Stimulated activated naive CD8-positive, alpha-beta T cell treated with anti-CD3 and anti-CD28 coated beads, Interleukin-15, amount 100 ng/mL, for 72 hours (primary cell): Measurements from ENCODE around the gene TRPM6.
A peak's percentile ranks its signal among the peaks of the same experiment; 100 is the strongest.
"Not testable (repeated sequence)": the region's sequence is repeated elsewhere in the genome, so short reads cannot be mapped to it uniquely, and the experiment has no call there.

Source experiments
- ATAC-seq: fragments of 150-1000 bp; cut with Tn5 transposase; 2 replicates; pipeline ENCODE4 v1.10.0; 2021; ENCODE audit warnings: mild to moderate bottlenecking, moderate library complexity
- DNase-seq, 2 donors: peaks; one replicate each; pipeline ENCODE4 v3.0.0; 2021 to 2022
- H3K27ac Mint-ChIP-seq, 2 donors: one replicate each; pipeline ENCODE4 v1.8.0; 2022; ENCODE audit warnings: mild to moderate bottlenecking in 2 of 2, mixed read lengths in 2 of 2, moderate library complexity in 2 of 2
- H3K27me3 Mint-ChIP-seq: one replicate; pipeline ENCODE4 v1.8.0; 2022; ENCODE audit warnings: mixed read lengths
- H3K4me1 Mint-ChIP-seq: one replicate; pipeline ENCODE4 v1.8.0; 2022; ENCODE audit warnings: mild to moderate bottlenecking, mixed read lengths
- H3K4me3 Mint-ChIP-seq, 2 donors: one replicate each; pipeline ENCODE4 v1.8.0; 2022; ENCODE audit warnings: mild to moderate bottlenecking in 2 of 2, mixed read lengths in 2 of 2, moderate library complexity in 1 of 2
- H3K9me3 Mint-ChIP-seq, 2 donors: one replicate each; pipeline ENCODE4 v1.8.0; 2022; ENCODE audit warnings: mixed read lengths in 2 of 2

Gene TRPM6

GRCh38 chr9:74865177-74865576, 22.5 kb downstream of the TRPM6 start:
- H3K4me1 Mint-ChIP-seq: no peaks in the 10 kb centered on the region
- H3K9me3 Mint-ChIP-seq: no peaks in the 10 kb centered on the region
- no peak overlapping the region for H3K4me3 Mint-ChIP-seq
- no peak for ATAC-seq
- DNase-seq: no peak
- H3K27me3 Mint-ChIP-seq: no peaks in the 10 kb centered on the region
- no peak overlapping the region for H3K27ac Mint-ChIP-seq

GRCh38 chr9:74861773-74862474, 25.8 kb downstream of the TRPM6 start:
- ATAC-seq: no peak
- H3K27ac Mint-ChIP-seq: peak overlapping the region in 1 of 2 donors; percentile 92
- no peak for DNase-seq

GRCh38 chr9:74861071-74861470, 26.6 kb downstream of the TRPM6 start:
- ATAC-seq (no peak), DNase-seq (no peak)
- no peaks in the 10 kb centered on the region for H3K27me3 Mint-ChIP-seq
- no peaks in the 10 kb centered on the region for H3K4me1 Mint-ChIP-seq
- H3K9me3 Mint-ChIP-seq: no peaks in the 10 kb centered on the region
- no peak overlapping the region for H3K27ac Mint-ChIP-seq
- no peak overlapping the region for H3K4me3 Mint-ChIP-seq

More at GRCh38 chr9:74861773-74862474, 25.8 kb downstream of the TRPM6 start:
- no peak overlapping the region for H3K4me3 Mint-ChIP-seq
- H3K27me3 Mint-ChIP-seq: no peaks in the 10 kb centered on the region
- H3K9me3 Mint-ChIP-seq: no peaks in the 10 kb centered on the region
- H3K4me1 Mint-ChIP-seq: no peaks in the 10 kb centered on the region

- not testable (repeated sequence) for H3K27me3 Mint-ChIP-seq, H3K4me1 Mint-ChIP-seq, ATAC-seq, H3K9me3 Mint-ChIP-seq, H3K27ac Mint-ChIP-seq, H3K4me3 Mint-ChIP-seq, DNase-seq
Observed at GRCh38 chr9:74860247-74860646, 27.5 kb downstream of the TRPM6 start.

GRCh38 chr9:74859786-74860185, 27.9 kb downstream of the TRPM6 start:
- DNase-seq (no peak), ATAC-seq (no peak)
- Mint-ChIP-seq H3K4me1 (no peaks in the 10 kb centered on the region), H3K4me3 (no peak overlapping the region), H3K9me3 (no peaks in the 10 kb centered on the region), H3K27ac (no peak overlapping the region), H3K27me3 (no peaks in the 10 kb centered on the region)

GRCh38 chr9:74858751-74859414, 28.8 kb downstream of the TRPM6 start:
- no peak overlapping the region for H3K27ac Mint-ChIP-seq
- H3K9me3 Mint-ChIP-seq: no peaks in the 10 kb centered on the region
- H3K4me1 Mint-ChIP-seq: no peaks in the 10 kb centered on the region
- H3K4me3 Mint-ChIP-seq: no peak overlapping the region
- DNase-seq (no peak), ATAC-seq (no peak)
- no peaks in the 10 kb centered on the region for H3K27me3 Mint-ChIP-seq

GRCh38 chr9:74856989-74857388, 30.7 kb downstream of the TRPM6 start:
- no peaks in the 10 kb centered on the region for H3K27me3 Mint-ChIP-seq
- H3K4me3 Mint-ChIP-seq: no peak overlapping the region
- H3K9me3 Mint-ChIP-seq: no peaks in the 10 kb centered on the region
- no peak for DNase-seq
- no peaks in the 10 kb centered on the region for H3K4me1 Mint-ChIP-seq
- no peak overlapping the region for H3K27ac Mint-ChIP-seq
- ATAC-seq: no peak

- Mint-ChIP-seq H3K27me3 (no peaks in the 10 kb centered on the region), H3K4me3 (no peak overlapping the region), H3K4me1 (no peaks in the 10 kb centered on the region), H3K9me3 (no peaks in the 10 kb centered on the region), H3K27ac (no peak overlapping the region)
- ATAC-seq (no peak), DNase-seq (no peak)
Observed at GRCh38 chr9:74855072-74855471, 32.6 kb downstream of the TRPM6 start.

GRCh38 chr9:74853024-74853423, 34.7 kb downstream of the TRPM6 start:
- ATAC-seq: not testable (repeated sequence)

GRCh38 chr9:74848153-74848525, 39.6 kb downstream of the TRPM6 start:
- no peak for DNase-seq
- Mint-ChIP-seq H3K27me3 (no peaks in the 10 kb centered on the region), H3K4me3 (no peak overlapping the region), H3K27ac (no peak overlapping the region), H3K9me3 (no peaks in the 10 kb centered on the region), H3K4me1 (no peaks in the 10 kb centered on the region)
- ATAC-seq: no peak

More at GRCh38 chr9:74853024-74853423, 34.7 kb downstream of the TRPM6 start:
- not testable (repeated sequence) for H3K27me3 Mint-ChIP-seq, H3K27ac Mint-ChIP-seq, H3K9me3 Mint-ChIP-seq, H3K4me1 Mint-ChIP-seq, H3K4me3 Mint-ChIP-seq, DNase-seq

- ATAC-seq: no peak
- Mint-ChIP-seq H3K4me3 (no peak overlapping the region), H3K9me3 (no peaks in the 10 kb centered on the region), H3K27me3 (no peaks in the 10 kb centered on the region), H3K27ac (no peak overlapping the region), H3K4me1 (no peaks in the 10 kb centered on the region)
- no peak for DNase-seq
Observed at GRCh38 chr9:74847478-74848152, 40.1 kb downstream of the TRPM6 start.

- Mint-ChIP-seq H3K4me3 (no peak overlapping the region), H3K27ac (no peak overlapping the region), H3K27me3 (no peaks in the 10 kb centered on the region), H3K4me1 (no peaks in the 10 kb centered on the region), H3K9me3 (no peaks in the 10 kb centered on the region)
- DNase-seq (no peak), ATAC-seq (no peak)
Observed at GRCh38 chr9:74846766-74847165, 41.0 kb downstream of the TRPM6 start.

- no peaks in the 10 kb centered on the region for H3K4me1 Mint-ChIP-seq
- H3K9me3 Mint-ChIP-seq: no peaks in the 10 kb centered on the region
- no peak overlapping the region for H3K27ac Mint-ChIP-seq
- DNase-seq: no peak
- H3K4me3 Mint-ChIP-seq: no peak overlapping the region
- ATAC-seq: no peak
- peaks cover 21% of the 10 kb centered on the region for H3K27me3 Mint-ChIP-seq
Observed at GRCh38 chr9:74838351-74838750, 49.4 kb downstream of the TRPM6 start.

- no peak overlapping the region for H3K27ac Mint-ChIP-seq
- H3K4me1 Mint-ChIP-seq: no peaks in the 10 kb centered on the region
- H3K9me3 Mint-ChIP-seq: no peaks in the 10 kb centered on the region
- no peak overlapping the region for H3K4me3 Mint-ChIP-seq
- DNase-seq: no peak
- ATAC-seq: no peak
- peaks cover 14% of the 10 kb centered on the region for H3K27me3 Mint-ChIP-seq
Observed at GRCh38 chr9:74824654-74825053, 63.1 kb downstream of the TRPM6 start.

- DNase-seq (no peak), ATAC-seq (no peak)
- peaks cover 9% of the 10 kb centered on the region for H3K27me3 Mint-ChIP-seq
- H3K9me3 Mint-ChIP-seq: no peaks in the 10 kb centered on the region
- no peak overlapping the region for H3K27ac Mint-ChIP-seq
- no peaks in the 10 kb centered on the region for H3K4me1 Mint-ChIP-seq
- H3K4me3 Mint-ChIP-seq: no peak overlapping the region
Observed at GRCh38 chr9:74821636-74822035, 66.1 kb downstream of the TRPM6 start.

GRCh38 chr9:74817816-74818215, 69.9 kb downstream of the TRPM6 start:
- Mint-ChIP-seq H3K4me1 (no peaks in the 10 kb centered on the region), H3K4me3 (no peak overlapping the region), H3K27me3 (peaks cover 19% of the 10 kb centered on the region), H3K9me3 (no peaks in the 10 kb centered on the region), H3K27ac (no peak overlapping the region)
- DNase-seq (no peak), ATAC-seq (no peak)
